ENCODE data around the gene UAP1. TPM values are rescaled to one million over a fixed set of nuclear protein-coding genes. Genes with fewer than 3 reads are reported as not detected.

Gene UAP1
- total RNA-seq, 6 experiments from 2014 or later, result 41.9 to 108 (median 51.1) TPM

DNA sequence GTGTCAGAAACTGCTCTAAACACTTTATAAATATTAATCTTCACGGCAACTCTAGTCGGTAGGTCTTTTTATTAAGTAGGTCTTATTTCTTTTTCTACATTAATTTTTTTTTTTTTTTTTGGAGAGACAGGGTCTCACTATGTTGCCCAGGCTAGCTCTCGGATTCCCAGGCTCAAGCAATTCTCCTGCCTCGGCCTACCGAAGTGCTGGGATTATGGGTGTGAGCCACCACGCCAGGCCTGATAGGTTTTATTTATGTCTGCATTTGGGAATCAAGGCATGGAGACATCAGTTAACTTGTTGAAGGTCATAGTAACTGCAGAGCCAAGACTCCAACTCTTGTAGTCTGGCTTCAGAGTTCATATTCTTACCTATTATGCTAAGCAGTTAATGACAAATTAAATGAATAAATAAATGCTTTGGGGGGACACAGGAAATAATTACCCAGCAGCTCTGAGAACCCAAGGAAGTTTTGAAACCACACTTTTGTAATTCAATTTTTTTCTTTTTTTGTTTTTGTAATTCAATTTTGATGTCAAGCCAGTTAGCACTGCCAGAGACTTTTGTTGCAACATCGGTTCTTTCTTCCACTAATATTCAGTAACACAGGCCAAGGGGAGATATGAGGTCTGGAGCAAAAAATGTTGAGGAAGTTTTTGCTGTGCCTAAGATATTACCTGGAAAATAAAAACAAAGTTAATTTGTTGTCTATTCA is 9.4 kb upstream of the UAP1 start:
- DNase-seq (no peak), ATAC-seq (peak; percentile 55 to 87 (median 71))
- peaks cover 0 to 13% (median 5%) of the 10 kb centered on the region in 4 donors for H3K4me1 ChIP-seq
- H3K4me3 ChIP-seq, result no peak overlapping the region
- H3K27me3 ChIP-seq, result no peaks in the 10 kb centered on the region
- intact Hi-C loops (cut with DNase I), result no loop called here
- no peaks in the 10 kb centered on the region for H3K9me3 ChIP-seq
- H3K27ac ChIP-seq, result peak overlapping the region in 1 of 3 donors; percentile 58
- no peak for TF ChIP-seq POLR2A (IDR thresholded peaks at IDR 0.05)
- TF ChIP-seq, protein P1, sequence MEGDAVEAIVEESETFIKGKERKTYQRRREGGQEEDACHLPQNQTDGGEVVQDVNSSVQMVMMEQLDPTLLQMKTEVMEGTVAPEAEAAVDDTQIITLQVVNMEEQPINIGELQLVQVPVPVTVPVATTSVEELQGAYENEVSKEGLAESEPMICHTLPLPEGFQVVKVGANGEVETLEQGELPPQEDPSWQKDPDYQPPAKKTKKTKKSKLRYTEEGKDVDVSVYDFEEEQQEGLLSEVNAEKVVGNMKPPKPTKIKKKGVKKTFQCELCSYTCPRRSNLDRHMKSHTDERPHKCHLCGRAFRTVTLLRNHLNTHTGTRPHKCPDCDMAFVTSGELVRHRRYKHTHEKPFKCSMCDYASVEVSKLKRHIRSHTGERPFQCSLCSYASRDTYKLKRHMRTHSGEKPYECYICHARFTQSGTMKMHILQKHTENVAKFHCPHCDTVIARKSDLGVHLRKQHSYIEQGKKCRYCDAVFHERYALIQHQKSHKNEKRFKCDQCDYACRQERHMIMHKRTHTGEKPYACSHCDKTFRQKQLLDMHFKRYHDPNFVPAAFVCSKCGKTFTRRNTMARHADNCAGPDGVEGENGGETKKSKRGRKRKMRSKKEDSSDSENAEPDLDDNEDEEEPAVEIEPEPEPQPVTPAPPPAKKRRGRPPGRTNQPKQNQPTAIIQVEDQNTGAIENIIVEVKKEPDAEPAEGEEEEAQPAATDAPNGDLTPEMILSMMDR (IDR thresholded peaks at IDR 0.05), result no peak
- H3K36me3 ChIP-seq, result no peaks in the 10 kb centered on the region
- 56% methylated on average over 7 of the region's 7 CpGs for WGBS (ENCODE audit: insufficient coverage, low coverage, low lambda C conversion rate, missing lambda C conversion rate)

DNA sequence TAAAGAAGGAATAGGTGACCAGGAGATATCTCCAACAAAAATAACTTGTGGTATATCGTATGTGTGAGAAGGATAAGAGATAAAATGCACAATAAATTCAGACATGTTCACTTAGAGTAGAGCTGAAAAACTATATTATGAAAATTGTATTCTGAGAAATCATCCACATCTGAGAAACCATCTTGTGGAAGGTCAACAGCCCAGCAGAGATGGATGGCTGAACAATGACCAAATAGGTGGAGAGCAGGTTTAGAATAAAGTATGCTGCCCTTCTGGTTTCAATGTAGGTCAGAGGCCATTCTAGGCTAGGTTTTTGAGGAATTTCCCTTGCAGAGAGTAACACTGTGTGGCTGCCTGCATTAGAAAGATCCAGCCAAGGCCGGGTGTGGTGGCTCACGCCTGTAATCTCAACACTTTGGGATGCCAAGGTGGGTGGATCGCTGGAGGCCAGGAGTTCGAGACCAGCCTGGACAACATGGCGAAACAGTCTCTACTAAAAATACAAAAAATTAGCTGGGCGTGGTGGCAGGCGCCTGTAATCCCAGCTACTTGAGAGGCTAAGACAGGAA is 8.8 kb upstream of the UAP1 start:
- no peaks in the 10 kb centered on the region for H3K27me3 ChIP-seq
- H3K9me3 ChIP-seq, result no peaks in the 10 kb centered on the region
- DNase-seq, result no peak
- H3K27ac ChIP-seq, result peak overlapping the region in 2 of 3 donors; percentile 7 to 58
- 74% methylated on average over 8 of the region's 8 CpGs for whole genome bisulfite sequencing (ENCODE audit: insufficient coverage, low coverage, low lambda C conversion rate, missing lambda C conversion rate)
- no peaks in the 10 kb centered on the region for H3K36me3 ChIP-seq
- intact Hi-C loops (cut with DNase I), result no loop called here
- no peak overlapping the region for H3K4me3 ChIP-seq
- peaks cover 0 to 13% (median 5%) of the 10 kb centered on the region in 4 donors for H3K4me1 ChIP-seq
- peak; percentile 40 to 69 (median 52) for ATAC-seq
- TF ChIP-seq, protein P1 (IDR thresholded peaks at IDR 0.05), result no peak
- TF ChIP-seq POLR2A (IDR thresholded peaks at IDR 0.05), result no peak

DNA sequence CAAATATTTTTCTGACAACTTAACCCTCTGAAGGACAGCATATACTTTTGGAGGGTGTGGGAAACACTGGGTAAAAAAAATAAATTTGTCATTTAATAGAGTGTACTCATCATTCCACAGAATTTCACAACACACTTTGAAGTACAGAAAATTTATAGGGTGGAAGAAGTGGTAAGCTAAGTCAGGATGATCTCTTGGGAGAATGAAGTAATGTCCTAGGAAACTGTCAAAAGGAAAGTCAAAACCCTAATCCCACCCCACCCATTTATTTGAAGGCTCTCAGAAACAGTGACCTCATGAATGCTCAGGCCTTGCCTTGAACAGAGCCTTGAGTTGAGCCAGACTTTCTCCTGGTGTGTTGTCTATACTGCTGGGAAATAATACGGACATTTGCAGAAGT is 7.3 kb upstream of the UAP1 start:
- intact Hi-C loops (cut with DNase I), result no loop called here
- no peak overlapping the region for H3K27ac ChIP-seq
- 71% methylated on average over 1 of the region's 1 CpG for WGBS (ENCODE audit: insufficient coverage, low coverage, low lambda C conversion rate, missing lambda C conversion rate)
- TF ChIP-seq, protein P1 (IDR thresholded peaks at IDR 0.05), result no peak
- TF ChIP-seq POLR2A (IDR thresholded peaks at IDR 0.05), result no peak
- peaks cover 0 to 13% (median 5%) of the 10 kb centered on the region in 4 donors for H3K4me1 ChIP-seq
- no peaks in the 10 kb centered on the region for H3K36me3 ChIP-seq
- no peaks in the 10 kb centered on the region for H3K9me3 ChIP-seq
- ATAC-seq, result no peak
- no peak for DNase-seq
- H3K27me3 ChIP-seq, result no peaks in the 10 kb centered on the region
- no peak overlapping the region for H3K4me3 ChIP-seq

DNA sequence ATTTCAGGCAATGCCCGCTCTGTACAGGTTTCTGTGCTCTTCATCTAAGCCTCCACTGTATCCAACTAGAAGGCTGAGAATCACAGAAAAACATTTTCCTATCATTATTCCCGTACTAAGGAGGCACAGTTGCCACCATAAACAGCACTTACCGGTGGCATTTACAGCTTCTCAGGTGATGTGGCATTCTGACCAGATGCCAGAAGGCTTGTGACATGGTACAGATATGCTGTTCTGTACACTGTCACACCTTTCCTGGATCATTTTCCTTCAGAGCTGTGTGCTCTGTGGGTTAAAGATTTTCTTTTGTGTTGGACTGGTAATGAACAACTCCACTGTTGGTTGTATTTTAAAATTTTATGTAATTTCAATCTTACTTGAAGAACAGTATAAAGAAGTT is 4.0 kb upstream of the UAP1 start:
- no peak for ATAC-seq
- no peak overlapping the region for H3K4me3 ChIP-seq
- intact Hi-C loops (cut with DNase I), result no loop called here

More for the DNA sequence above, 4.0 kb upstream of the UAP1 start:
- Histone ChIP-seq H3K36me3 (no peaks in the 10 kb centered on the region), H3K27me3 (no peaks in the 10 kb centered on the region), H3K9me3 (no peaks in the 10 kb centered on the region), H3K4me1 (peaks cover 0 to 14% (median 7%) of the 10 kb centered on the region in 4 donors), H3K27ac (no peak overlapping the region)
- TF ChIP-seq, protein P1 (IDR thresholded peaks at IDR 0.05), result no peak
- TF ChIP-seq POLR2A (IDR thresholded peaks at IDR 0.05), result no peak
- 74% methylated on average over 2 of the region's 3 CpGs for whole genome bisulfite sequencing (ENCODE audit: insufficient coverage, low coverage, low lambda C conversion rate, missing lambda C conversion rate)
- DNase-seq, result no peak

Measured in right lobe of liver (tissue), 6 donors.